Smooth muscle cell (in vitro differentiated cells): Measurements from ENCODE around the gene PHOX2A. TPM values are rescaled to one million over a fixed set of nuclear protein-coding genes. Genes with fewer than 3 reads are reported as not detected.

ENCODE experiments used
- DNase-seq: peaks from one replicate; lab custom pipeline; 2025; ENCODE audit not compliant: unreplicated experiment; lab: John Stamatoyannopoulos, UW
- H2AFZ ChIP-seq: fragments of 200-600 bp; sonication (generic); 2 replicates; pipeline ENCODE4 v1.6.0; 2016; ENCODE audit warnings: antibody characterized with exemption, low read depth, mild to moderate bottlenecking
- H3F3A ChIP-seq: fragments of 200-600 bp; sonication (generic); 2 replicates; pipeline ENCODE4 v1.6.0; 2017; ENCODE audit warnings: antibody characterized with exemption, low read depth
- H3K27ac ChIP-seq: fragments of 200-600 bp; sonication (generic); 2 replicates; pipeline ENCODE4 v1.5.1; 2016; ENCODE audit warnings: low read depth, mild to moderate bottlenecking
- H3K27me3 ChIP-seq: fragments of 200-600 bp; sonication (generic); 2 replicates; pipeline ENCODE4 v1.6.1; 2016; ENCODE audit warnings: low read depth, mild to moderate bottlenecking
- H3K36me3 ChIP-seq: fragments of 200-600 bp; sonication (generic); 2 replicates; pipeline ENCODE4 v1.5.1; 2016; ENCODE audit warnings: low read depth
- H3K4me1 ChIP-seq: fragments of 200-600 bp; sonication (generic); 2 replicates; pipeline ENCODE4 v1.5.1; 2016; ENCODE audit warnings: low read depth
- H3K4me2 ChIP-seq: fragments of 200-600 bp; sonication (generic); 2 replicates; pipeline ENCODE4 v1.6.0; 2016; ENCODE audit warnings: mild to moderate bottlenecking
- H3K4me3 ChIP-seq: fragments of 200-600 bp; sonication (generic); 2 replicates; pipeline ENCODE4 v1.5.1; 2016; ENCODE audit warnings: mild to moderate bottlenecking
- H3K79me2 ChIP-seq: fragments of 200-600 bp; sonication (generic); 2 replicates; pipeline ENCODE4 v1.6.0; 2016; ENCODE audit warnings: low read depth, mild to moderate bottlenecking
- H3K9ac ChIP-seq: fragments of 200-600 bp; sonication (generic); 2 replicates; pipeline ENCODE4 v1.6.0; 2016; ENCODE audit warnings: low read depth
- H3K9me3 ChIP-seq: fragments of 200-600 bp; sonication (generic); replicated peaks from 2 replicates; pipeline ENCODE4 v1.5.1; 2016; ENCODE audit warnings: low read depth
- H4K20me1 ChIP-seq: fragments of 200-600 bp; sonication (generic); 2 replicates; pipeline ENCODE4 v1.6.0; 2016; ENCODE audit warnings: low read depth
- CTCF ChIP-seq: fragments of 200-600 bp; sonication (generic); IDR thresholded peaks from 2 replicates; pipeline ENCODE4 v1.5.1; 2017; ENCODE audit warnings: borderline replicate concordance, mild to moderate bottlenecking, antibody characterized with exemption; ENCODE audit not compliant: insufficient read depth, poor library complexity, severe bottlenecking
- WGBS: methylation state at CpG from one replicate; pipeline ENCODE4 v1.1.7; 2016; ENCODE audit warnings: low lambda C conversion rate; 5-methylcytosine and 5-hydroxymethylcytosine counted together
- polyA plus RNA-seq: library from polyadenylated mRNA; unstranded; fragments of >200 nt; fragmentation: Nextera tagmentation; extraction: Ambion mirVana; gene quantifications from 2 replicates; pipeline ENCODE4 v1.2.1, GENCODE V29; 2016
- total RNA-seq: library from RNA; depleted of rRNA; stranded (reverse); fragments of >200 nt; gene quantifications from 2 replicates; pipeline ENCODE4 v1.2.3, GENCODE V29; 2014

The PHOX2A gene
- total and polyA plus RNA-seq, 2 experiments from 2014 or later = 0.13 TPM; not detected in 1

DNA sequence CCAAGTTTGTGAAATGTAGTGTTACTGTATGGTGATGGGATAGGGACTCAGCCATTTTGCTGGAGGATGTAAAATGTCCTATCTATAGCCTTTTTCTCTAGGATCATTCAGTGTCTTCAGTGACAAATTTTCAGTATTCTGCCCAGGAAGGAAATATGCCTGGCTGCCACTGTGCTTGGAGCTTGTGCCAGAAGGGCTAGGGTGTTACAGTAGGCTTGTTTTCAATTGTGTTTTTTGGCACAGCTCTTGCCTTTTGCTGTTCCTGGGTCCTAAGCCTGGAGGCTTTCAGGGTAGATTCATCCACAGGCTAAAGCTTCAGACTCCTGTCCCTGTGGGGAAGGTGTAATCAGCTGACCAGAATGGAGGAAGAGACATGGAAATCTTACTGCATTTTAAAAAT lies 22.0 kb upstream of the PHOX2A start:
- Histone ChIP-seq H2AFZ (no peak overlapping the region), H3K9ac (no peak overlapping the region), H3F3A (no peaks in the 10 kb centered on the region), H3K27ac (no peak overlapping the region), H3K79me2 (no peaks in the 10 kb centered on the region), H3K27me3 (peaks cover 7% of the 10 kb centered on the region), H3K9me3 (no peaks in the 10 kb centered on the region), H4K20me1 (no peaks in the 10 kb centered on the region), H3K36me3 (no peaks in the 10 kb centered on the region), H3K4me3 (no peak overlapping the region), H3K4me1 (no peaks in the 10 kb centered on the region), H3K4me2 (no peak overlapping the region)
- TF ChIP-seq CTCF = no peak
- DNase-seq = no peak

DNA sequence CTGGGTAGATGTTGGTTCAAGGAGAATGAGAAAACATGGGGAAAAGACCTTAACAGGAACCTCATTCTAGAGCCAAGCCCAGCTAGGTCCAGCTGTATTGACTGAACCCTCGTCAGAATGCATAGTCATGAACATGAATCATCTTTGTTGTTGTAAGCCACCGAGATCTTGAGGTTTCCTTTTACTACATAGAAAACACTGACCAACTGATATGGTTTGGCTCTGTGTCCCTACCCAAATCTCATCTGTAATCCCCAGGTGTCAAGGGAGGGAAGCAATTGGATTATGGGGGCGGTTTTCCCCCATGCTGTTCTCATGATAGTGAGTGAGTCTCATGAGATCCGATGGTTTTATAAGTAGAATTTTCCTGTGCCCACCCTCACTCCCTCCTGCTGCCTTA lies 19.4 kb upstream of the PHOX2A start:
- no peak overlapping the region for H3K27ac ChIP-seq
- H3K4me2 ChIP-seq = no peak overlapping the region
- H3K9ac ChIP-seq = no peak overlapping the region
- no peak overlapping the region for H2AFZ ChIP-seq
- no peaks in the 10 kb centered on the region for H4K20me1 ChIP-seq
- H3K36me3 ChIP-seq = no peaks in the 10 kb centered on the region
- no peaks in the 10 kb centered on the region for H3K27me3 ChIP-seq
- WGBS = 46% methylated on average over 4 of the region's 4 CpGs
- no peaks in the 10 kb centered on the region for H3F3A ChIP-seq
- no peaks in the 10 kb centered on the region for H3K9me3 ChIP-seq
- no peak for DNase-seq
- no peaks in the 10 kb centered on the region for H3K79me2 ChIP-seq
- no peak for TF ChIP-seq CTCF
- H3K4me3 ChIP-seq = no peak overlapping the region
- no peaks in the 10 kb centered on the region for H3K4me1 ChIP-seq

DNA sequence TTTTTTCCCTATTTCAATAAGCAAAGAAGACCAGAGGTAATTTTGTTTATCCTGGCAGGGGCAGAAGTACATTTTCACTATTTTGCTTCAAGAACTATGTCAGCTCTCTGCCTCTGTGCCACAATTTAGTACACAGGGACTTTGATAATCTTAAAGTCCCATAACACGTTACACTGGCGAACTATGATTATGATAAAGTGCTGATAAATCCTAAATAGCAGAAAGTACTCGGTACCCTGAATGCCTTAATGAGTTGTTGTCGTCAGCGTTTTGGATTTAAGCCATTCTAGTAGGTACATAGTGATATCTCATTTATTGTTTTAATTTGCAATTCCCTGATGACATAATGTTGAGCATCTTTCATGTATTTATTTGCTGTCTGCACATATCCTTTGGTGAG lies 16.6 kb upstream of the PHOX2A start:
- no peak for DNase-seq
- H2AFZ ChIP-seq = no peak overlapping the region

More for the DNA sequence above, 16.6 kb upstream of the PHOX2A start:
- Histone ChIP-seq H3K79me2 (no peaks in the 10 kb centered on the region), H3K4me1 (no peaks in the 10 kb centered on the region), H3K9me3 (no peaks in the 10 kb centered on the region), H4K20me1 (no peaks in the 10 kb centered on the region), H3K4me3 (no peak overlapping the region), H3K36me3 (no peaks in the 10 kb centered on the region), H3F3A (no peaks in the 10 kb centered on the region), H3K4me2 (no peak overlapping the region), H3K27me3 (peaks cover 6% of the 10 kb centered on the region), H3K9ac (no peak overlapping the region), H3K27ac (no peak overlapping the region)
- TF ChIP-seq CTCF = no peak
- 76% methylated on average over 5 of the region's 5 CpGs for WGBS
